ENCODE data around the gene MAPK14.
"Not testable (repeated sequence)": the region's sequence is repeated elsewhere in the genome, so short reads cannot be mapped to it uniquely, and the experiment has no call there.

MAPK14 gene

DNA sequence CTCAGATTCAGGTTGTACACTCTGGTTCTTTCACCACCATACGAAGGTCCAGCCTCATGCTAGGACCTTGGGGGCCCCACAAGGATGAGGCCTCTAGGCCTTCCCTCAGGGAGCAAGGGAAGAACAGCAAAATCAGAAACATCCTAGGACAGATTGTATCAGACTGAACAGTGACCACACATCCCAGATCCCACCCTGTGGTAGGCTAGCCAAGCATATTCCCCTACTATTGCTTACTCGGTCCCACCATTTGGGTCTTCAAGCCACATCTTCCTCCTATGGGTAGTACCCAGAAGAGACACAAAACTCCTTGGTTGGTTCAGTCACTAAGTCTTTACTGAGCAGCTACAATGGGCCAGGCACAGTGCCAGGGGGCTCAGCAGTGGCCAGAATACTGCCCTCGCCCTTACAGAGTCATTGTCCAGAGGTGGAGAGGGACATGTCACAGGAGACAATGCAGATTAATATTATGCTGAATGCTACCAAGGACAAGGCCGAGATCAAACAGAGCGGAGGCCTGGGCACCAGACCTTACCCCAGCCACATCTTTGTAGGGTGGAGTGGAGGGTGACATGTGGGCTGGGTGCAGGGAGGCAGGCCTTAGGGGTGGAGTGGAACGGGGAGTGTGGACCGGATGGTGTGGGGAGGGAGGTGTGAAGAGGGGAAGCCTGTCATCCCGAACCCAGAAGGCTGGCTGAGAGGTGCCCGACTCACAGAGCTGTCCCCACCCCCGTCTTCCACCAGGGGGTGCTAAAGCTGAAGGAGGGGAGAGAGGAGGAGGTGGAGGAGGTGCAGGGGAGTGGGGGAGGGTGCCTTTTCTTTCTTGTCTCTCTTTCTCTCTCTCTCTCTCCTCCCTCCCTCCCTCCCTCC is 95.9 kb downstream of the MAPK14 start:
- DNase-seq = peak; percentile 90
- ATAC-seq = peak; percentile 84
- Mint-ChIP-seq H3K9me3 (no peaks in the 10 kb centered on the region), H3K36me3 (ENCODE audit: low read depth) (no peaks in the 10 kb centered on the region), H3K4me3 (no peak overlapping the region), H3K27me3 (no peaks in the 10 kb centered on the region), H3K4me1 (peaks cover 89% of the 10 kb centered on the region), H3K27ac (peak overlapping the region; percentile 52)

DNA sequence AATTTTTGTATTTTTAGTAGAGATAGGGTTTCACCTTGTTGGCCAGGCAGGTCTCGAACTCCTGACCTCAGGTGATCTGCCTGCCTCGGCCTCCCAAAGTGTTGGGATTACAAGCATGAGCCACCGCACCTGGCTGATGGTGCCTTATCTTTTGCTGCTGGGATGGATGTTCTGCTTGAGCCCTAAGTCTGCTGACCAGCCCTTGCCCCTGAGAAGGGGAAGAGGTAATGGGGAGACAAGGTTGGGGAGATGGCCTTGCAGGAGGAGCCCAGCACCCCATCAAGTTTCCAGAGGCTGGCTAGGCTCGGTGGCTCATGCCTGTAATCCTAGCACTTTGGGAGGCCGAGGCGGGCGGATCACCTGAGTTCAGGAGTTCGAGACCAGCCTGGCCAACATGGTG is 96.7 kb downstream of the MAPK14 start:
- DNase-seq; H3K36me3 Mint-ChIP-seq (ENCODE audit: low read depth); H3K27me3 Mint-ChIP-seq; H3K9me3 Mint-ChIP-seq; ATAC-seq; H3K4me3 Mint-ChIP-seq: not testable (repeated sequence)
- peak overlapping the region; percentile 48 for H3K27ac Mint-ChIP-seq
- peaks cover 89% of the 10 kb centered on the region for H3K4me1 Mint-ChIP-seq

- Mint-ChIP-seq H3K4me1 (peaks cover 88% of the 10 kb centered on the region), H3K9me3 (no peaks in the 10 kb centered on the region), H3K4me3 (no peak overlapping the region), H3K27me3 (no peaks in the 10 kb centered on the region), H3K36me3 (ENCODE audit: low read depth) (no peaks in the 10 kb centered on the region), H3K27ac (no peak overlapping the region)
- ATAC-seq (no peak), DNase-seq (no peak)
Observed at GRCh38 chr6:36124881-36125280, 97.3 kb downstream of the MAPK14 start.

DNA sequence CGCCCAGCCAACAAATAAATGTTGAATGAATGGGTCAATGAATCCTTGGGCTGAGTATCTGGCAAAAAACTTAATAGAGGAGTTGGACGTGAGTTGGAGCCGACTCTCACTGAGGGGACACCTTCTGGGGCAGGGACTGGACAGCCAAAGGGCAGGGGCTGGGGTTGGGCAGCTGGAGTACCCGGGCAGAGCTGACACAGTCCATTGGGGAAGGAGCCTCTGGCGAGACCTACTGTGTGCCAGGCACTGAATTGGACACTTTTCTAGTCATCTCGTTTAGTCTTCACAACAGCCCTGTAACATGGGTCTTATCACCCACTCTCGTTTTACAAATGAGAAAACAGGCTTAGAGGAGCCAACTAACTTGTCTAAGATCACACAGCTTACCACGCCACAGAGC is 98.0 kb downstream of the MAPK14 start:
- H3K4me3 Mint-ChIP-seq = no peak overlapping the region
- H3K36me3 Mint-ChIP-seq (ENCODE audit: low read depth) = no peaks in the 10 kb centered on the region
- no peak overlapping the region for H3K27ac Mint-ChIP-seq
- no peaks in the 10 kb centered on the region for H3K9me3 Mint-ChIP-seq
- H3K4me1 Mint-ChIP-seq = peaks cover 83% of the 10 kb centered on the region
- ATAC-seq = no peak
- DNase-seq = no peak
- no peaks in the 10 kb centered on the region for H3K27me3 Mint-ChIP-seq

DNA sequence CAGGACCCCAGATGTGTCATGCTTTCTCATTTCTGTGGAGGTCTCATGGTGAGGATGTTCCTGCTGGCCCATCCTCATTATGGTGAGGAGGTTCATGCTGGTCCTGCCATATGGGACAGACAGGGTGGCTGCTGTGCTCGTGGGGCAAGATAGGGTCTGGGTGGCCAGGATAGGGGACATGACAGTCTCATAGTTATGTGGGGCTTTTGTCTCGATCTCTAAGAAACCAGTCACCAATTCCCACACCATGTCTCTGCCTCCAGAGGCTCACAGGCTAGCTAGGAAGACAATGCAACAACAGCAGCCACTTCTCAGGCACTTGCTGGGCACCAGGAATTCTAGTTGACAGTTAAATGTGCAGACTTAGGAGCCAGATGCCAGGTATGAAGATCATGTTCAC is 98.5 kb downstream of the MAPK14 start:
- H3K27me3 Mint-ChIP-seq = no peaks in the 10 kb centered on the region
- no peak overlapping the region for H3K4me3 Mint-ChIP-seq
- no peak overlapping the region for H3K27ac Mint-ChIP-seq
- H3K4me1 Mint-ChIP-seq = peaks cover 79% of the 10 kb centered on the region
- ATAC-seq (no peak), DNase-seq (no peak)
- no peaks in the 10 kb centered on the region for H3K9me3 Mint-ChIP-seq
- H3K36me3 Mint-ChIP-seq (ENCODE audit: low read depth) = no peaks in the 10 kb centered on the region

GRCh38 chr6:36126553-36127458 is 99.2 kb downstream of the MAPK14 start:
- peak overlapping the region; percentile 6 for H3K4me3 Mint-ChIP-seq
- no peaks in the 10 kb centered on the region for H3K36me3 Mint-ChIP-seq (ENCODE audit: low read depth)
- H3K9me3 Mint-ChIP-seq = no peaks in the 10 kb centered on the region
- DNase-seq (no peak), ATAC-seq (no peak)
- peak overlapping the region; percentile 26 for H3K27ac Mint-ChIP-seq
- peaks cover 78% of the 10 kb centered on the region for H3K4me1 Mint-ChIP-seq
- no peaks in the 10 kb centered on the region for H3K27me3 Mint-ChIP-seq

GRCh38 chr6:36127462-36128016 is 99.9 kb downstream of the MAPK14 start:
- no peak for ATAC-seq

DNA sequence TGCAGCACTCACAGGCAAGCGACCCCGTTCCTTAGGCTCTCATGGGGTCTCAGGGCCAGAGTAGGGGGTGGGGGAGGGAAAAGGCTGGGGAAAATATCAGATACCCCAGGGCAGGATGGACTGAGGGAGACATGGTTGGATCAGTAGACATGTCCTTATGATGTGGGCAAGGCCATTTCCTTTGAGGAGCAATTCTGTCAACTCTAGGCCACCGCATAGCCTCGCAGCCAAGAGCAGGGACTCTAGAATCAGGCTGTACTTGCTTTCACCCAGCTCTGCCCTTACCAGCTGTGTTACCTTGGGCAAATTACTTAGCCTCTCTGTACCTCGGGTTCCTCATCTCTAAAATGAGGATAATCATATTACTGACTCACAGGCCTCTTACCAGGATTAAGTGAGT is 100.5 kb downstream of the MAPK14 start:
- Mint-ChIP-seq H3K36me3 (ENCODE audit: low read depth) (peaks cover 7% of the 10 kb centered on the region), H3K4me3 (no peak overlapping the region), H3K9me3 (no peaks in the 10 kb centered on the region), H3K4me1 (peaks cover 78% of the 10 kb centered on the region), H3K27me3 (no peaks in the 10 kb centered on the region), H3K27ac (peak overlapping the region; percentile 30)
- DNase-seq (no peak), ATAC-seq (no peak)

More at GRCh38 chr6:36127462-36128016, 99.9 kb downstream of the MAPK14 start:
- Mint-ChIP-seq H3K36me3 (ENCODE audit: low read depth) (peaks cover 2% of the 10 kb centered on the region), H3K27ac (no peak overlapping the region), H3K4me1 (peaks cover 78% of the 10 kb centered on the region), H3K27me3 (no peaks in the 10 kb centered on the region), H3K9me3 (no peaks in the 10 kb centered on the region), H3K4me3 (no peak overlapping the region)
- DNase-seq = no peak

GRCh38 chr6:36128793-36129192 is 101.2 kb downstream of the MAPK14 start:
- Mint-ChIP-seq H3K36me3 (ENCODE audit: low read depth) (peaks cover 14% of the 10 kb centered on the region), H3K4me1 (peaks cover 78% of the 10 kb centered on the region), H3K27me3 (no peaks in the 10 kb centered on the region), H3K27ac (no peak overlapping the region), H3K4me3 (no peak overlapping the region), H3K9me3 (no peaks in the 10 kb centered on the region)
- ATAC-seq (no peak), DNase-seq (no peak)

- H3K27me3 Mint-ChIP-seq, ATAC-seq, H3K9me3 Mint-ChIP-seq, DNase-seq, H3K27ac Mint-ChIP-seq: not testable (repeated sequence)
- Mint-ChIP-seq H3K36me3 (ENCODE audit: low read depth) (peaks cover 17% of the 10 kb centered on the region), H3K4me1 (peaks cover 76% of the 10 kb centered on the region), H3K4me3 (peak overlapping the region; percentile 89)
Observed at GRCh38 chr6:36129334-36129733, 101.7 kb downstream of the MAPK14 start.

DNA sequence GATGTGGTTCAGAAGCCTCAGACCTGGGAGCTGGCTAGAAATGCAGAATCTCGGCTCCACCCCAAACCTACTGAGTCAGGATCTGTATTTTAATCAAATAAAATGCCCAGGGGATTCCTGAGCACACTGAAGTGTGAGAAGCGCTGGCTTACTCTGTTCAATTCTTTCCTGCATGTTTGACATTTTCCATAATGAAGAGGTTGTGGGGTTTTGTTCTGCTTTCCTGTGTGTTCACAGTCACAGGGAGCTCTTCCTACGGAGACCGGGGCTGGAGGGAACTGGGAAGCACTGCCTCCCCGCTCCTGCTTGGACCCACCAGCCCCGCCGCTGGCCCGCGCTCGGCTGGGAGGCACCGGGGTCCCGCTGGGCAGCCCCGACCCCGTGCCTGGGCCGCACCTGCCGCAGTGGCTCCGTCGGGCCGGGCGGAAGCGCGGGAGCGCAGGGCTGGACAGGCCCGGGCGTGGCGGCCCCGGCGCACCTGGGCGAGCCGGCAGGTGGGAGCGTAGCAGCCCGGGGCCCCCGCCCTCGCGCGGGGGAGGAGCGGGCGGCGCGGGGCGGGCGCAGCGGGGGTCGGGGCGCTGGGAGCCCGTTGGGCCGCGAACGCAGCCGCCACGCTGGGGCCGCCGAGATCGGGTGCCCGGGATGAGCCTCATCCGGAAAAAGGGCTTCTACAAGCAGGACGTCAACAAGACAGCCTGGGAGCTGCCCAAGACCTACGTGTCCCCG is 102.5 kb downstream of the MAPK14 start, which contains the start of gene MAPK13:
MAPK13 (plus strand) TSS at position 573 of the 726 bp plus-strand sequence; CDS start at position 643, 70 bp downstream.
- no peaks in the 10 kb centered on the region for H3K9me3 Mint-ChIP-seq
- H3K4me1 Mint-ChIP-seq = peaks cover 73% of the 10 kb centered on the region
- peak; percentile 44 for ATAC-seq
- peak within 1 kb of the TSS; percentile 95 for H3K27ac Mint-ChIP-seq
- H3K27me3 Mint-ChIP-seq = no peaks in the 10 kb centered on the region
- H3K36me3 Mint-ChIP-seq (ENCODE audit: low read depth) = peaks cover 18% of the 10 kb centered on the region
- H3K4me3 Mint-ChIP-seq = peak within 1 kb of the TSS; percentile 89
- peak; percentile 47 for DNase-seq

DNA sequence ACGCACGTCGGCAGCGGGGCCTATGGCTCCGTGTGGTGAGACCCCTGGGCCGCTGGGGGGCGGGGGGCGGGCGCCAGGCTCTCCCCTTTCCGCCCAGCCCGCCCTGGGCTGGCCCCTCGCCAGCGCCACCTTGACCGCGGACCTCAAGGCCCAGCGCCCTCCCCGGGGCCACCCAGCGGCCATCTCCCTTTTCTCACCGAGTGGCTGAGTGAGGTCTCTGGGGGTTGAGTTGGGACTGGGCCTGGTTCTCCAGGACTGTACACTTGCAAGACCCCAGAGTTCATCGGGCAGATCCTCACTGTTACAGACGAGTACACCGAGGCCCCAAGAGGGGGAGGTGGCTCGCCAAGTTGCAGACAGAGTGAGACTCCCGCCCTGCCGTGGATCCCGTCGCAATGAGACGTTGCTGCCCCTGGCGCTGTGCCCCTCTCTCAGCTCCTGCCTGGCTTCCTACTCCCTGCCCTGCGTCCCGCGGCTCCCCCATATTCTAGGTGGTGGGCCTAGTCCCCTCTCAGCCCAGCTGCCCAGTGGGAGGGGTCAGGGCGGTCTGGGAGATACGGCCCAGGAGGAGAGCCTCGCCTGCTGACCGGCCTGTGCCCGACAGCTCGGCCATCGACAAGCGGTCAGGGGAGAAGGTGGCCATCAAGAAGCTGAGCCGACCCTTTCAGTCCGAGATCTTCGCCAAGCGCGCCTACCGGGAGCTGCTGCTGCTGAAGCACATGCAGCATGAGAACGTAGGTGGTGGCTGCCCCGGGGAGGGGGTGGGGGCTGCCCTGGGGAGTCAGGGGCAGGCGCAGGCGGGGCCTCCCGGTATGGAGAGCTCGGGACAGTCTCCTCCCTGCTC is 103.3 kb downstream of the MAPK14 start:
- H3K27ac Mint-ChIP-seq = peak overlapping the region; percentile 89
- H3K9me3 Mint-ChIP-seq = no peaks in the 10 kb centered on the region
- H3K4me3 Mint-ChIP-seq = peak overlapping the region; percentile 86
- DNase-seq (peak; percentile 74), ATAC-seq (peak; percentile 69)
- peaks cover 22% of the 10 kb centered on the region for H3K36me3 Mint-ChIP-seq (ENCODE audit: low read depth)
- H3K27me3 Mint-ChIP-seq = no peaks in the 10 kb centered on the region
- H3K4me1 Mint-ChIP-seq = peaks cover 70% of the 10 kb centered on the region

- Mint-ChIP-seq H3K4me1 (peaks cover 64% of the 10 kb centered on the region), H3K4me3 (peak overlapping the region; percentile 86), H3K27me3 (no peaks in the 10 kb centered on the region), H3K9me3 (no peaks in the 10 kb centered on the region), H3K36me3 (ENCODE audit: low read depth) (peaks cover 25% of the 10 kb centered on the region), H3K27ac (peak overlapping the region; percentile 89)
- DNase-seq = peak; percentile 54
- peak; percentile 75 for ATAC-seq
Observed at GRCh38 chr6:36131511-36132245, 104.1 kb downstream of the MAPK14 start.

Data from activated naive CD8-positive, alpha-beta T cell treated with anti-CD3 and anti-CD28 coated beads, Interleukin-2, amount 50 U/mL, for 24 hours (primary cell).